Middle frontal gyrus (tissue), 1 donor: Measurements from ENCODE around the gene RALB.

Experiments used
- DNase-seq: peaks from one replicate; pipeline ENCODE4 v3.0.0-alpha.2; 2015; ENCODE audit warnings: low spot score; ENCODE audit errors: extremely low spot score

Gene RALB

DNA sequence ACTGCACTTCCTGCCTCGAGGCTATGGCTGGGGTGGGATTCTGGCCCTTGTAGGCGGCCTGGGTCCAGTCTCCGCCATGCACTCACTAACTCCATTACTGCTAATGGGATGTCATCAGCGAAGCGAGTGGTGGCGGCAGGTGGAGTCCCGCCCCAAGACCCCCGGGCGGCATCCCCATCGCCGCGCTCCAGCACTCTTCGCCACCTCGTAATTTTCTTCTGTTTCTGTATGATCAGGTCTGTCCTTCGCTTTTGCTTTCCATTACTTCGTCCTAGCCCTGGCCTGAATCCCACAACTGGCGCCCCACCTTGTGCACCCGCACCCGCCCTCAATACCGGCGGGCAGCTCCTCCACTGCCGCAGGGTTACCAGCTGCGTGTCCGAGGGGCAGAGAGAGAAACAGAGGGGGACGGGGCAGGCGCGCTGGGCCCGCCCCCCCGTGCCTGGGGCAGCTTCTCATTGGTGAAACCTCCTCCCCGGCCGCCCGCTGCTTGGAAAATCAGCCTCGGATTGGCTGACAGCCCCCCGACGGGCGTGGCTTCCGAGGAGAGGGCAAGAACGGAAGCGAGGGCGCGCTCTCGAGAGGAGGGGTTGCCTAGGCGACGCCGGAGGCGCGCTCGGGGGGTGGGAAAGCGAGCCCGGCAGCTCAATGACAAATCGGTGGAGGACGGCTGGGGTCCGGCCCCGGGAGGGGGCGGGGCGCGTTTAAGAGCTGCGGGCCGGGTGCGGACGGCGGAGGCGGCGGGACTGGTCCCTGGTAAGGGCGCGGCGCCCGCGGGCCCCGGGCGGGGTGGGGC, at the start of gene RALB:
Gene RALB (plus strand): TSS at position 628 of the 796 bp plus-strand sequence. CDS start 25,813 bp downstream, outside the sequence.
- DNase-seq = peak; percentile 99

- DNase-seq = no peak
Observed at GRCh38 chr2:120203251-120204021, 49.2 kb upstream of the RALB start.

DNA sequence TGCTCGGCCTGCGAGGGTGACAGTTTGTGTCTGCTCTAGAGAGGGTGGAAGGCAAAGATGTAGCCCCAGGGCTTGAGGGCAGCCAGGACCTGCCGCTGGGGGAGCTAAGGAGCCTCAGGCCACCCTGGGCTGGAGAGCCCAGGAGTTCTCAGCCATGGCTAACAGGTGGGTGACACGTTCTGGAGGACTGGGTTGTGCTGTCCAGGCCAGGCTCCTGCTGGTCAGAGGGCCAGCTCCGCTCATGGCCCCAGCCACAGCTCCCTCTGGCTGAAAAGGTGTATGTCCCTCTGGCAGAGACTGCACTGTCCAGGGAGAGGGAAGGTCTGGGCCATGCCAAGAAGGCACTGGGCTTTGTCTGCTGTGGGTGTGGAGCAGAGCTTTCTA, 48.6 kb upstream of the RALB start:
- DNase-seq = no peak

- DNase-seq = no peak
Observed at GRCh38 chr2:120204417-120204816, 48.2 kb upstream of the RALB start.

DNA sequence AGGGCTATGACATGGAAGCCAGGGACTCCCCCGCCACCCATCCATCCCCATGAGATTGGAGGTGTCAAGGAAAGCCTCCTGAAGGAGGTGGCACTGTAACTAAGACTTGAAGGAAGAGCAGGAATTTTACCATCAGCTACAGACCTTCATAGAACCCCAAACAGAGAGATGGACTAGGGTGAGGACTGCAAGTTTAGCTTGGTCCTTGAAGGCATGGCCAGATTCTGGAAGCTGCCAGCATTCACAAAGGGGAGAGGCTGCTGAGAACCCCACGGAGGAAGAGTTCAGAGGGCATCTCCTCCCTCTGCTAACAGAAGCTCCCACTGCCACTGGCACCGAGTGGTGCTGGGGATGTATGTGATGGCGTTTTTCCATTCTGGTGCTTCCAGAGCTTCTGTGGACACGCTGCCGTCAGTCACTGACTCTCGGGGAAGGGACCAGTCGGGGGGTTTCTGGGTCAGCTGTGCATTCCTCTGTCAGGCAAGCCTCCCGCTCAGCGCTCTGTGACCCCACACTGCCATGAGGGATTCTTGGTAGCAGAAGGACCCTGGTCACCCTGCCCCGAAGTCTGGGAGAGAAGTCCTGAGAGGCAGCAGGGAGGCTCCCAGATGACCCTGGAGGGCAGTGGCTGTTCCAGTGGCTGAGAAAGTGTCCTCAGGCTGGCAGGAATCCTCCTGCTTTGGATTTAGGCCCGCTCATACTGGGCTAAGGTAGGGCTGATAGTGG, 47.5 kb upstream of the RALB start:
- DNase-seq = no peak

GRCh38 chr2:120206022-120206581, 46.5 kb upstream of the RALB start:
- DNase-seq = no peak

GRCh38 chr2:120208381-120209353, 44.0 kb upstream of the RALB start:
- no peak for DNase-seq

- DNase-seq = no peak
Observed at GRCh38 chr2:120209427-120210269, 43.0 kb upstream of the RALB start.

DNA sequence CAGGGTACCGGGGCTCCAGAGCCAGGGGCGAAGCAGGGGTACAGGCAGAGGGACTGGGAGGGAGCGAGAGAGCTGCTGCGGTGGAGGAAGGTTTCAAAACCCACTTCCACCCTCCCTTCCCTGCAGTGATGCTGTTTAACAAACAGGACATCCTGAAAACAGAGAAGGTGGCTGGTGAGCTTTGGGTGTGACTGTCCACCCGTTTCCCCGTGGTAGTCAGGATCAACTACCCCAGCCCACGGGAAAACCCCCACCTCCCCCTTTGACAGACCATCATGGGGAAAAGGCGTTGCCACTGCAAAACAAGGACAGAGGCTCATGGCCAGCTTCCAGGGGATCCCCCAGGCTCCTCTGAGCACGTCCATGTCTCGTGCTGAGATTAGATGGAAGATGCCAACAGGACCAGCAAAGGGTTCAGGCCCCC, 42.4 kb upstream of the RALB start:
- no peak for DNase-seq

DNA sequence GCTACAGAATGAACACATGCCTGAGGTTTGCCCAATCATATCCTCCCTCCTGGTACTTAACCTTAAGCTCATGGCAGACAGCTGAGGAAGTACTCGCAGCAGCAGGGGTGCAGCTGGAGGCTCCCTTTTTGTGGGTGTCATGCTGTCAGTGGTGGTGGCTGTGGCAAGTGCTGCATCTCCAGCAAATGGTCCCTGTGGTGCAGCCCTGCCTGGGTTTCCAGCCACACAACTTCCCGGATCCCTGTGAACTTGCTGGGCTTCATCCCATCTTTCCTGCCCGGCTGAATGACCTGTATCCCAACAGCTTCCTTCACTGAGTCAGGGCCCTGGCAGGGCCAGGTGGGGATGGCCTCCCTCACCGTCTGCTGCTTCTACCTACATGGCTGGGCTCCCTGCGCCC, 34.5 kb upstream of the RALB start:
- no peak for DNase-seq

- no peak for DNase-seq
Observed at GRCh38 chr2:120219291-120219690, 33.4 kb upstream of the RALB start.

- DNase-seq = no peak
Observed at GRCh38 chr2:120219766-120220165, 32.9 kb upstream of the RALB start.

- DNase-seq = no peak
Observed at GRCh38 chr2:120220756-120221155, 31.9 kb upstream of the RALB start.

- DNase-seq = no peak
Observed at GRCh38 chr2:120221616-120222015, 31.0 kb upstream of the RALB start.

- DNase-seq = no peak
Observed at GRCh38 chr2:120222186-120223033, 30.2 kb upstream of the RALB start.

DNA sequence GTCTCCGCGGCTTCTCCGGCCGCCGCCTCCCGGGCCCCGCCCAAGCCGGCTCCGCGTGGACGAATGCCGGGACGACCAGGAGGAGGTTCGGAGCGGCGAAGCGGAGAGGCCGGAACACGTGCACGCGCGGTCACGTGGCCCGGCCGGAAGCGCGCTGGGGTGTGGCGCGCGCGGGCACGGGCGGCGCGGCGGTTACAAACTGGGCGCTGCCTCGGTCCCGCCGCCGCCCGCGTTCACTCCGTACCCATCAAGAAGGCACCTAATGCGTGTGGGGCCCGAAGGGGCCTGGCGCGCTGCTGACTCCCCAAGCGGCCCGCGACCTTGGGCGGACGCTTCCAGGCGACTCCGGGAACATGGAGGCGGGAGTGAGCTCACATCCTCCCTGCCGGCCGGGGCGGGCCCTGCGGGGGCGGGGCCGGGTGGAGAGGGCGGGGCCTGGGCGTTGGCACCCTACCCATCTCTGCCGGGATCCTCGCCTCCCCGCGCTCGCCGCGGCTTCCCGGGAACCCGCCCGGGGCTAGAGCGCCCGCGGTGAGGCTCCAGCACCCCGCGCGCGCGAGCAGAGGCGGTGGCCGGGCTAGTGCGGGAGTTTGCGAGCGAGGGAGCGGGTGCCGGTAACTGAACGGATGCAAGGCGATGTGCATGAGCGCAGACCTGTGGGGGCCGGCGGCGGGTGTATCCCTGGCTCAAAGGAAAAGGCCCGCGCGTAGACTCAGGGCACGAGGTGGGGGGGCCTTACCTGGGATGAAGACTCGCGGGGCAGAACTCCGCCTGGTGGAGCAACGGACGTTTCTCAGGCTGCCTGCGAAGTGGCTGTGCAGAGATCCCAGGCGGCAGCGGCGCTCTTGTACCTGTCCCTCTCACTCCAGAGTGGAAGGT, 29.4 kb upstream of the RALB start, which contains the start of gene TMEM185B:
Gene TMEM185B (minus strand): TSS at position 367 of the 879 bp plus-strand sequence. CDS start 424 bp downstream, outside the sequence.
- DNase-seq = peak; percentile 48

DNA sequence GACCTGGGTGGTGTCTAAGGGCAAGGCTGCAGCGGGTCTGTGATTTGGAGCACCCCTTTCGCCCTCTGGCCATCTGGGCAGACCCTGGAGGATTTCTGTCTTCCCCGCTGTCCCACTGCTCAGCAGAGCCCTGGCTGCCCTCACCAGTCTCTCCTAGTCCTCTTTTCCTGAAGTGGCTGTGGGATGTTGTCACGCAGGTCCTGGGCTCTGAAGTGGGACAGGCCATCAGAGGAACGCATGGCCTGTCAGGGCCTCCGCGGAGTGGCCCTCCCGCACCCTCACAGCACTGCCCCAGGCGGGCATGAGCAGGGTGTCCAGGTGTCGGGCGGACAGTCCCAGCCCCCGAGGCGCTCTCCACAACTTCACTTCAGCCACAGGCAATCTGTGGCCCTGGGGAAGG, 28.4 kb upstream of the RALB start:
- no peak for DNase-seq
